Measurements from ENCODE around the gene ANKRD28.

Gene ANKRD28

DNA sequence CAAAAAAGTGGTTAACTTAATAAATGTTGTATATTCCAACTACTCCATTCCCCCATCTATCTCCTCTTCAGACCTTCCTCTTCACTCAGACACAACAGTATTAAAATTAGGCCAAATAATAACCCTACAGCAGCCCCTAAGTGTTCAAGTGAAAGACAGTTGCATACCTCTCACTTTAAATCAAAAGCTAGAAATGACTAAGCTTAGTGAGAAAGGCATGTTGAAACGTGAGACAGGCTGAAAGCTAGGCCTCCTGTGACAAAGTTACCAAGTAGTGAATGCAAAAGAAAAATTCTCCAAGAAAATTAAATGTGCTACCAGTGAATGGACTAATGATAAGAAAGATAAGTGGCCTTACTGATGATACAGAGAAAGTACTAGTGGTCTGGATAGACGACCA lies 71.7 kb downstream of the ANKRD28 start:
- TF ChIP-seq EZH2 (optimal IDR thresholded peaks at IDR 0.05; ENCODE audit: low read depth, low read length) (no peak), EZH2phosphoT487 (IDR thresholded peaks at IDR 0.05; ENCODE audit: low read length) (no peak)
- TF ChIP-seq, protein P1, sequence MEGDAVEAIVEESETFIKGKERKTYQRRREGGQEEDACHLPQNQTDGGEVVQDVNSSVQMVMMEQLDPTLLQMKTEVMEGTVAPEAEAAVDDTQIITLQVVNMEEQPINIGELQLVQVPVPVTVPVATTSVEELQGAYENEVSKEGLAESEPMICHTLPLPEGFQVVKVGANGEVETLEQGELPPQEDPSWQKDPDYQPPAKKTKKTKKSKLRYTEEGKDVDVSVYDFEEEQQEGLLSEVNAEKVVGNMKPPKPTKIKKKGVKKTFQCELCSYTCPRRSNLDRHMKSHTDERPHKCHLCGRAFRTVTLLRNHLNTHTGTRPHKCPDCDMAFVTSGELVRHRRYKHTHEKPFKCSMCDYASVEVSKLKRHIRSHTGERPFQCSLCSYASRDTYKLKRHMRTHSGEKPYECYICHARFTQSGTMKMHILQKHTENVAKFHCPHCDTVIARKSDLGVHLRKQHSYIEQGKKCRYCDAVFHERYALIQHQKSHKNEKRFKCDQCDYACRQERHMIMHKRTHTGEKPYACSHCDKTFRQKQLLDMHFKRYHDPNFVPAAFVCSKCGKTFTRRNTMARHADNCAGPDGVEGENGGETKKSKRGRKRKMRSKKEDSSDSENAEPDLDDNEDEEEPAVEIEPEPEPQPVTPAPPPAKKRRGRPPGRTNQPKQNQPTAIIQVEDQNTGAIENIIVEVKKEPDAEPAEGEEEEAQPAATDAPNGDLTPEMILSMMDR (IDR thresholded peaks at IDR 0.05; ENCODE audit: low read length), result no peak
- Histone ChIP-seq H3K4me1 (ENCODE audit: low read length) (no peaks in the 10 kb centered on the region), H4K20me1 (ENCODE audit: insufficient read depth, low read length) (no peaks in the 10 kb centered on the region), H3K9me3 (replicated peaks; ENCODE audit: insufficient read depth, low read length) (no peaks in the 10 kb centered on the region), H3K4me2 (ENCODE audit: low read depth, low read length) (no peak overlapping the region), H3K79me2 (ENCODE audit: low read length) (peaks cover 9% of the 10 kb centered on the region), H2AFZ (ENCODE audit: low read length) (no peak overlapping the region), H3K27me3 (replicated peaks; ENCODE audit: insufficient read depth, low read length) (no peaks in the 10 kb centered on the region), H3F3A (ENCODE audit: insufficient read depth, low read length) (no peaks in the 10 kb centered on the region), H3K27ac (ENCODE audit: low read length) (no peak overlapping the region), H3K9me2 (replicated peaks; ENCODE audit: insufficient read depth, low read length) (no peaks in the 10 kb centered on the region), H3K9ac (ENCODE audit: low read length) (no peak overlapping the region), H3K36me3 (replicated peaks; ENCODE audit: insufficient read depth, low read length) (peaks cover 14% of the 10 kb centered on the region), H3K4me3 (ENCODE audit: low read length) (no peak overlapping the region)
- no peak for DNase-seq

DNA sequence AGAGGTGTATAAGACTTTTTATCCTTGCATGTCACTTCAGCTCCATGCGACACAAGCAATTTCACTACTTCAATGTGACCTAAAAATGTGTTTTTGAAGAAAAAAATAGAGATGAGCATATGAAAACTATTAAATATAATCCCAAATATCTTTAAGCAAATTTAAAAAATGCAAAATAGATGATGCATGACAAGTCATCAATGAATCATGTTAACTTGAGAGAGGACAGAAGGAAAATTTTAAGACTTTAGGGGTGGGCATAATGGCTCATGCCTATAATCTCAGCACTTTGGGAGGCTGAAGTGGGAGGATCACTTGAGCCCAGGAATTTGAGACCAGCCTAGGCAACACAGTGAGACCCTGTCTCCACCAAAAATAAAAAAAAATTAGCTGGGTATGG lies 73.3 kb downstream of the ANKRD28 start:
- Histone ChIP-seq H3K4me3 (ENCODE audit: low read length) (no peak overlapping the region), H3K79me2 (ENCODE audit: low read length) (peaks cover 7% of the 10 kb centered on the region; the same call in 1 of the 2 replicates), H3K4me1 (ENCODE audit: low read length) (no peaks in the 10 kb centered on the region), H3K36me3 (replicated peaks; ENCODE audit: insufficient read depth, low read length) (peaks cover 21% of the 10 kb centered on the region), H3K9ac (ENCODE audit: low read length) (no peak overlapping the region), H3K4me2 (ENCODE audit: low read depth, low read length) (no peak overlapping the region), H3K27me3 (replicated peaks; ENCODE audit: insufficient read depth, low read length) (no peaks in the 10 kb centered on the region), H3K9me3 (replicated peaks; ENCODE audit: insufficient read depth, low read length) (no peaks in the 10 kb centered on the region), H3F3A (ENCODE audit: insufficient read depth, low read length) (no peaks in the 10 kb centered on the region), H3K27ac (ENCODE audit: low read length) (no peak overlapping the region), H2AFZ (ENCODE audit: low read length) (no peak overlapping the region), H4K20me1 (ENCODE audit: insufficient read depth, low read length) (no peaks in the 10 kb centered on the region), H3K9me2 (replicated peaks; ENCODE audit: insufficient read depth, low read length) (no peaks in the 10 kb centered on the region)
- TF ChIP-seq EZH2phosphoT487 (IDR thresholded peaks at IDR 0.05; ENCODE audit: low read length), result no peak
- no peak for TF ChIP-seq EZH2 (optimal IDR thresholded peaks at IDR 0.05; ENCODE audit: low read depth, low read length)
- DNase-seq, result no peak

DNA sequence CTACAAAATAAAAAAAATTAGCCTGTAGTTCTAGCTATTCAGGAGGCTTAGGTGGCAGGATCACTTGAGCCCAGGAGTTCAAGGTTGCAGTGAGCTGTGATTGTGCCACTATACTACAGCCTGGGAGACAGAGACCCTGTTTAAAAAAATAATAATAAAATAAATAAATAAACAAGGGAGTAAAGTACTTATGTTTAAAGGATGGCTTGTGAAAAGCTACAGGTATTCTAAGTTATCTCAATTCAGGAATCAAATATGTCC lies 74.2 kb downstream of the ANKRD28 start:
- Histone ChIP-seq H3K27me3 (replicated peaks; ENCODE audit: insufficient read depth, low read length) (no peaks in the 10 kb centered on the region), H3K4me1 (ENCODE audit: low read length) (no peaks in the 10 kb centered on the region), H3K4me3 (ENCODE audit: low read length) (no peak overlapping the region), H2AFZ (ENCODE audit: low read length) (no peak overlapping the region), H3K9me2 (replicated peaks; ENCODE audit: insufficient read depth, low read length) (no peaks in the 10 kb centered on the region), H3K9ac (ENCODE audit: low read length) (no peak overlapping the region), H3F3A (ENCODE audit: insufficient read depth, low read length) (no peaks in the 10 kb centered on the region), H3K79me2 (ENCODE audit: low read length) (peaks cover 7% of the 10 kb centered on the region), H3K36me3 (replicated peaks; ENCODE audit: insufficient read depth, low read length) (peaks cover 21% of the 10 kb centered on the region), H4K20me1 (ENCODE audit: insufficient read depth, low read length) (no peaks in the 10 kb centered on the region), H3K4me2 (ENCODE audit: low read depth, low read length) (no peak overlapping the region), H3K9me3 (replicated peaks; ENCODE audit: insufficient read depth, low read length) (no peaks in the 10 kb centered on the region), H3K27ac (ENCODE audit: low read length) (no peak overlapping the region)
- no peak for DNase-seq
- TF ChIP-seq, protein P1 (IDR thresholded peaks at IDR 0.05; ENCODE audit: low read length), result no peak
- TF ChIP-seq EZH2 (optimal IDR thresholded peaks at IDR 0.05; ENCODE audit: low read depth, low read length), result no peak
- no peak for TF ChIP-seq EZH2phosphoT487 (IDR thresholded peaks at IDR 0.05; ENCODE audit: low read length)

DNA sequence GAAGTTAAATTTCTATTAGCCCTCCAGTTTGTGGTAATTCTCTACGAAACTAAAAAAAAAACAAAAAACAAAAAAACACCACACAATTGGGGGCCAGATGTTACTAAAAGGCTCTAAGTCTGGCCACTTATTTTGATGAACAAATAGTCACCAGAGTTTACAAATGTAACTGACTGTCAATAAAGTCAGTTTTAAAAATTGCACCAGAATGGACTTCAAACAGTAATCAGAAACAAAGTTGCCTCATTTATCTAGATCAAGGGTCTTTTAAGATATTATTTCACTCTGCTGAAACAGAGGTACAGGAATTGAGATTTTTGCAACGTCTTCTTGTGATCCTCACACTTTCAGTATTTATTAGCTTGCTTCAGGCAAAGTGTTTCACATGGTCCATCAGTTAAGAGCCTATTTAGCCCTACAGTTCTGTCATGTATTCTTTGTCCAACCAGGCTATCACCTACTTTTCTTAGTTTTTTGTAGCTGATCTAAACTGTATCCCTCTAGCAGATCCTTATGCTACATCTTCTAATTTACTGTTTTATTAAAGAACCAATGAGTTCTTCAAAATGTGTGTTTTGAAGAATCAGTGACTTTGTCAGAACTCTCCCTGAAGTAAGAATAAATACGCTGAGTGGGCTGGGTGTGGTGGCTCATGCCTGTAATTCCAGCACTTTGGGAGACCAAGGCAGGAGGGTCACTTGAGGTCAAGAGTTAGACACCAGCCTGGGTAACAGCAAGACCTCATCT lies 74.7 kb downstream of the ANKRD28 start:
- no peaks in the 10 kb centered on the region for H3K4me1 ChIP-seq (ENCODE audit: low read length)
- no peaks in the 10 kb centered on the region for H3F3A ChIP-seq (ENCODE audit: insufficient read depth, low read length)
- H3K9ac ChIP-seq (ENCODE audit: low read length), result no peak overlapping the region
- H3K9me3 ChIP-seq (replicated peaks; ENCODE audit: insufficient read depth, low read length), result no peaks in the 10 kb centered on the region
- H3K36me3 ChIP-seq (replicated peaks; ENCODE audit: insufficient read depth, low read length), result peaks cover 21% of the 10 kb centered on the region
- no peak for DNase-seq
- TF ChIP-seq EZH2phosphoT487 (IDR thresholded peaks at IDR 0.05; ENCODE audit: low read length), result no peak
- TF ChIP-seq EZH2 (optimal IDR thresholded peaks at IDR 0.05; ENCODE audit: low read depth, low read length), result no peak
- TF ChIP-seq, protein P1 (IDR thresholded peaks at IDR 0.05; ENCODE audit: low read length), result no peak
- no peak overlapping the region for H2AFZ ChIP-seq (ENCODE audit: low read length)
- H3K4me2 ChIP-seq (ENCODE audit: low read depth, low read length), result no peak overlapping the region
- no peaks in the 10 kb centered on the region for H4K20me1 ChIP-seq (ENCODE audit: insufficient read depth, low read length)
- no peak overlapping the region for H3K4me3 ChIP-seq (ENCODE audit: low read length)
- no peak overlapping the region for H3K27ac ChIP-seq (ENCODE audit: low read length)
- H3K27me3 ChIP-seq (replicated peaks; ENCODE audit: insufficient read depth, low read length), result no peaks in the 10 kb centered on the region
- H3K79me2 ChIP-seq (ENCODE audit: low read length), result peaks cover 10% of the 10 kb centered on the region
- no peaks in the 10 kb centered on the region for H3K9me2 ChIP-seq (replicated peaks; ENCODE audit: insufficient read depth, low read length)
